GM12878 (cell line): Measurements from ENCODE around the gene SERPINE2.

Experiments
- DPF2 ChIP-seq: fragments of 450-650 bp; IDR thresholded peaks from 2 replicates; pipeline ENCODE4 v1.6.1; 2017; ENCODE audit warnings: mild to moderate bottlenecking
- EZH2 ChIP-seq: IDR thresholded peaks from 2 replicates; pipeline ENCODE4 v1.6.1; 2012; ENCODE audit warnings: low read depth, mild to moderate bottlenecking, control low read depth, inconsistent platforms, low read length, borderline replicate concordance; ENCODE audit not compliant: control insufficient read depth
- JUND ChIP-seq: IDR thresholded peaks from 2 replicates; pipeline ENCODE4 v1.6.1; 2012; ENCODE audit warnings: low read depth, mild to moderate bottlenecking, low read length, improper control_type of control experiment, moderate library complexity
- POLR2A ChIP-seq: IDR thresholded peaks from 2 replicates; pipeline ENCODE4 v1.6.1; 2011; ENCODE audit warnings: low read depth, mild to moderate bottlenecking, low read length
- RFX5 ChIP-seq: IDR thresholded peaks from 2 replicates; pipeline ENCODE4 v1.6.1; 2011; ENCODE audit warnings: low read depth, low read length, improper control_type of control experiment
- SP1 ChIP-seq: IDR thresholded peaks from one replicate; pipeline ENCODE4 v1.6.1; 2011; ENCODE audit warnings: low read depth, low read length
- TF ChIP-seq, protein P1 (sequence below), 3 experiments: IDR thresholded peaks in 2 of 3; conservative IDR thresholded peaks in 1 of 3; 2 replicates each; pipeline ENCODE4 v1.5.1; 2011; ENCODE audit warnings: low read depth in 3 of 3, low read length in 3 of 3, mild to moderate bottlenecking in 3 of 3, control low read depth in 2 of 3, moderate library complexity in 2 of 3, inconsistent platforms in 1 of 3, mixed read lengths in 1 of 3; ENCODE audit not compliant: control insufficient read depth in 2 of 3, insufficient read depth in 1 of 3; ENCODE audit errors: extremely low read depth in 1 of 3
- TF ChIP-seq, protein P2 (sequence below): IDR thresholded peaks from 2 replicates; pipeline ENCODE4 v1.6.1; 2012; ENCODE audit warnings: mild to moderate bottlenecking, low read depth, low read length

DNA sequence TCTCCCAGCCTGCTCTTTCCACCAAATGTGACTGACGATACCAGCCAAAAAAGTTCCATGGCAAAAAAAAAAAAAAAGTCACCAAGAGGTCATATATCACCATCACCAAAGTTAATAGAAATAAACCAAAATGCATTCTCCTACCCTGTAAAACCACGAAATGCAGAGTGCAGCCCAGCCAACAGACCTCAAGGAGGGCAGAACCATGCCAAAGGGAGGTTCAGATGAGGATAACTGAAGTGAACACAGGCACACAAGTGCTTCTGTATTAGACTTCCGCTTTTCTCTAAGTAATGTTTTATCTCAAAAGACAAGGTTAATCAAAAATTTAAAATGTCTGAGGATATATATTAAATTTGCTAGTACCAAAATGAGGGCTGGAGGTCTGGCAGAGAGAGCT lies 5.5 kb downstream of the SERPINE2 start:
- no peak for TF ChIP-seq JUND
- TF ChIP-seq RFX5 = no peak
- TF ChIP-seq, protein P1, sequence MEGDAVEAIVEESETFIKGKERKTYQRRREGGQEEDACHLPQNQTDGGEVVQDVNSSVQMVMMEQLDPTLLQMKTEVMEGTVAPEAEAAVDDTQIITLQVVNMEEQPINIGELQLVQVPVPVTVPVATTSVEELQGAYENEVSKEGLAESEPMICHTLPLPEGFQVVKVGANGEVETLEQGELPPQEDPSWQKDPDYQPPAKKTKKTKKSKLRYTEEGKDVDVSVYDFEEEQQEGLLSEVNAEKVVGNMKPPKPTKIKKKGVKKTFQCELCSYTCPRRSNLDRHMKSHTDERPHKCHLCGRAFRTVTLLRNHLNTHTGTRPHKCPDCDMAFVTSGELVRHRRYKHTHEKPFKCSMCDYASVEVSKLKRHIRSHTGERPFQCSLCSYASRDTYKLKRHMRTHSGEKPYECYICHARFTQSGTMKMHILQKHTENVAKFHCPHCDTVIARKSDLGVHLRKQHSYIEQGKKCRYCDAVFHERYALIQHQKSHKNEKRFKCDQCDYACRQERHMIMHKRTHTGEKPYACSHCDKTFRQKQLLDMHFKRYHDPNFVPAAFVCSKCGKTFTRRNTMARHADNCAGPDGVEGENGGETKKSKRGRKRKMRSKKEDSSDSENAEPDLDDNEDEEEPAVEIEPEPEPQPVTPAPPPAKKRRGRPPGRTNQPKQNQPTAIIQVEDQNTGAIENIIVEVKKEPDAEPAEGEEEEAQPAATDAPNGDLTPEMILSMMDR (IDR thresholded peaks at IDR 0.05 in 2 of 3, conservative IDR thresholded peaks at IDR 0.05 in 1 of 3; ENCODE audit: control insufficient read depth in 2 of 3, extremely low read depth in 1 of 3, insufficient read depth in 1 of 3, low read depth in 3 of 3, low read length in 3 of 3) = no peak
- TF ChIP-seq, protein P2, sequence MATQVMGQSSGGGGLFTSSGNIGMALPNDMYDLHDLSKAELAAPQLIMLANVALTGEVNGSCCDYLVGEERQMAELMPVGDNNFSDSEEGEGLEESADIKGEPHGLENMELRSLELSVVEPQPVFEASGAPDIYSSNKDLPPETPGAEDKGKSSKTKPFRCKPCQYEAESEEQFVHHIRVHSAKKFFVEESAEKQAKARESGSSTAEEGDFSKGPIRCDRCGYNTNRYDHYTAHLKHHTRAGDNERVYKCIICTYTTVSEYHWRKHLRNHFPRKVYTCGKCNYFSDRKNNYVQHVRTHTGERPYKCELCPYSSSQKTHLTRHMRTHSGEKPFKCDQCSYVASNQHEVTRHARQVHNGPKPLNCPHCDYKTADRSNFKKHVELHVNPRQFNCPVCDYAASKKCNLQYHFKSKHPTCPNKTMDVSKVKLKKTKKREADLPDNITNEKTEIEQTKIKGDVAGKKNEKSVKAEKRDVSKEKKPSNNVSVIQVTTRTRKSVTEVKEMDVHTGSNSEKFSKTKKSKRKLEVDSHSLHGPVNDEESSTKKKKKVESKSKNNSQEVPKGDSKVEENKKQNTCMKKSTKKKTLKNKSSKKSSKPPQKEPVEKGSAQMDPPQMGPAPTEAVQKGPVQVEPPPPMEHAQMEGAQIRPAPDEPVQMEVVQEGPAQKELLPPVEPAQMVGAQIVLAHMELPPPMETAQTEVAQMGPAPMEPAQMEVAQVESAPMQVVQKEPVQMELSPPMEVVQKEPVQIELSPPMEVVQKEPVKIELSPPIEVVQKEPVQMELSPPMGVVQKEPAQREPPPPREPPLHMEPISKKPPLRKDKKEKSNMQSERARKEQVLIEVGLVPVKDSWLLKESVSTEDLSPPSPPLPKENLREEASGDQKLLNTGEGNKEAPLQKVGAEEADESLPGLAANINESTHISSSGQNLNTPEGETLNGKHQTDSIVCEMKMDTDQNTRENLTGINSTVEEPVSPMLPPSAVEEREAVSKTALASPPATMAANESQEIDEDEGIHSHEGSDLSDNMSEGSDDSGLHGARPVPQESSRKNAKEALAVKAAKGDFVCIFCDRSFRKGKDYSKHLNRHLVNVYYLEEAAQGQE = no peak
- TF ChIP-seq EZH2 = no peak
- TF ChIP-seq SP1 = no peak
- TF ChIP-seq DPF2 = no peak
- no peak for TF ChIP-seq POLR2A
